ENCODE data around the gene NGEF.

NGEF gene

GRCh38 chr2:232893834-232894233 is 119.2 kb downstream of the NGEF start:
- Histone ChIP-seq H3K4me3 (ENCODE audit: low read length) (no peak overlapping the region), H3K36me3 (ENCODE audit: insufficient read depth, low read length) (no peaks in the 10 kb centered on the region), H3K27me3 (ENCODE audit: insufficient read depth, low read length) (peaks cover 2% of the 10 kb centered on the region), H2AFZ (ENCODE audit: low read depth, low read length) (no peak overlapping the region), H3K9me3 (ENCODE audit: low read length) (no peaks in the 10 kb centered on the region), H3K4me1 (ENCODE audit: insufficient read depth, low read length) (no peaks in the 10 kb centered on the region)

- H3K4me3 ChIP-seq (ENCODE audit: low read length) = no peak overlapping the region
- no peak overlapping the region for H2AFZ ChIP-seq (ENCODE audit: low read depth, low read length)
- H3K9me3 ChIP-seq (ENCODE audit: low read length) = no peaks in the 10 kb centered on the region
- no peaks in the 10 kb centered on the region for H3K4me1 ChIP-seq (ENCODE audit: insufficient read depth, low read length)
- H3K27me3 ChIP-seq (ENCODE audit: insufficient read depth, low read length) = no peaks in the 10 kb centered on the region
- H3K36me3 ChIP-seq (ENCODE audit: insufficient read depth, low read length) = no peaks in the 10 kb centered on the region
These were observed 120.2 kb downstream of the NGEF start for GRCh38 chr2:232892843-232893242.

- Histone ChIP-seq H2AFZ (ENCODE audit: low read depth, low read length) (no peak overlapping the region), H3K36me3 (ENCODE audit: insufficient read depth, low read length) (no peaks in the 10 kb centered on the region), H3K9me3 (ENCODE audit: low read length) (no peaks in the 10 kb centered on the region), H3K27me3 (ENCODE audit: insufficient read depth, low read length) (no peaks in the 10 kb centered on the region), H3K4me1 (ENCODE audit: insufficient read depth, low read length) (no peaks in the 10 kb centered on the region), H3K4me3 (ENCODE audit: low read length) (no peak overlapping the region)
These were observed 120.8 kb downstream of the NGEF start for GRCh38 chr2:232892221-232892620.

- Histone ChIP-seq H3K27me3 (ENCODE audit: insufficient read depth, low read length) (no peaks in the 10 kb centered on the region), H3K4me3 (ENCODE audit: low read length) (no peak overlapping the region), H3K36me3 (ENCODE audit: insufficient read depth, low read length) (no peaks in the 10 kb centered on the region), H2AFZ (ENCODE audit: low read depth, low read length) (no peak overlapping the region), H3K4me1 (ENCODE audit: insufficient read depth, low read length) (no peaks in the 10 kb centered on the region), H3K9me3 (ENCODE audit: low read length) (no peaks in the 10 kb centered on the region)
These were observed 121.4 kb downstream of the NGEF start for GRCh38 chr2:232891621-232892071.

DNA sequence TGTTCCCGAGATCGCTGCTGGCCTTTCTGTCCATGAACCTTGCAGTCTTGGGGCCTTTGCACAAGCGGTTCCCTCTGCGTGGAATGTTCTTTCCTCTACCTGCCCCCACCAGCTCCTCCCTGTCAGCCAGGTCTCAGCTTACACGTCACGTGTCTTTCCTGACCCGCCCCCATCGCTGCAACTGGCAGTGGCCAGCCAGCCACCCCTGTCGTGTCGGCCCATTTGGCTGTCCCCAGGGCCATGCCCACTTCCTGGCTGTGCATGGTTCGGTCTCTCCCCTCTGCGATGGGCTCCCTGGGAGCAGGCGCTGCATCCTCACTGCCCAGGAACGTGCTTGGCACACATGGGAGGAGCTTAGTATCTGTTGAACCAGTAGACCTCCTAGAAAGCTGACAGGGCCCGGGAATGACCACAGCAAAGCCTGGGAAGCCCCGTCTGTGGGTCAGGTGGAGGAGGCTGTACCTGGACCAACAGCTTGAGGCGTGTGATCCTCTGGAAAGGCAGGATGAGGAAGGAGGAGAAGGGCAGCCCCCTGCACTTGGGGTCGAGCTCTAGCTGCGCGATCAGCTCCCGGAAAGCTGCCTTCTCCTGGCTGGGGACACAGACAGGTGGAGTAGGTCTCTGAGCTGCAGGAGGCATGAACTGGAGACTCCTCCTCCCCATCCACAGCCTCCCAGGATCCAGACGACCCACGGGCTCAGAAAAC is 122.0 kb downstream of the NGEF start:
- Histone ChIP-seq H3K27me3 (ENCODE audit: insufficient read depth, low read length) (no peaks in the 10 kb centered on the region), H3K4me1 (ENCODE audit: insufficient read depth, low read length) (no peaks in the 10 kb centered on the region), H3K9me3 (ENCODE audit: low read length) (no peaks in the 10 kb centered on the region), H3K4me3 (ENCODE audit: low read length) (no peak overlapping the region), H3K36me3 (ENCODE audit: insufficient read depth, low read length) (no peaks in the 10 kb centered on the region), H2AFZ (ENCODE audit: low read depth, low read length) (no peak overlapping the region)

- H3K36me3 ChIP-seq (ENCODE audit: insufficient read depth, low read length) = no peaks in the 10 kb centered on the region
- H3K4me3 ChIP-seq (ENCODE audit: low read length) = no peak overlapping the region
- H3K27me3 ChIP-seq (ENCODE audit: insufficient read depth, low read length) = no peaks in the 10 kb centered on the region
- no peaks in the 10 kb centered on the region for H3K4me1 ChIP-seq (ENCODE audit: insufficient read depth, low read length)
- no peak overlapping the region for H2AFZ ChIP-seq (ENCODE audit: low read depth, low read length)
- H3K9me3 ChIP-seq (ENCODE audit: low read length) = no peaks in the 10 kb centered on the region
These were observed 122.5 kb downstream of the NGEF start for GRCh38 chr2:232890536-232890895.

DNA sequence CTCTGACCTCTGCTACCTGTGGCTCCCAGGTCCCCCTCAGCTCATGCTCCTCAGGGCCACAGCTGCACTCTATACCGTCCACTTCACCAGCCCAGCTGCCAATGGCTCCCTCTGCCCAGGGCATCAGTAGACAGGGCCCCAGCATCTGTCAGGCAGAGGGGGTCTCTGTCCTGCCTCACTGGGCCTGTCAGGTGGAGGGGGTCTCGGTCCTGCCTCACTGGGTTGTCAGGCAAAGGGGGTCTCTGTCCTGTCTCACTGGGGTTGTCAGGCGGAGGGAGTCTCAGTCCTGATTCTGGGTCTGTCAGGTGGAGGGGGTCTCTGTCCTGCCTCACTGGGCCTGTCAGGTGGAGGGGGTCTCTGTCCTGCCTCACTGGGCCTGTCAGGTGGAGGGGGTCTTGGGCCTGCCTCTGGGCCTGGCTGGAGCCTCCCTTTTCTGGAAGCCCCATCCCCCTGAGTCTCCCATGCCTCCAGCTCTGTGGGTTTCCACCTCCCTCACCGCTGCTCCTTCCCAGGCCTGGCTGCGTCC is 123.1 kb downstream of the NGEF start:
- no peak overlapping the region for H3K4me3 ChIP-seq (ENCODE audit: low read length)

GRCh38 chr2:232888839-232889529 is 124.1 kb downstream of the NGEF start:
- no peak overlapping the region for H2AFZ ChIP-seq (ENCODE audit: low read depth, low read length)
- H3K36me3 ChIP-seq (ENCODE audit: insufficient read depth, low read length) = no peaks in the 10 kb centered on the region
- no peak overlapping the region for H3K4me3 ChIP-seq (ENCODE audit: low read length)
- H3K9me3 ChIP-seq (ENCODE audit: low read length) = no peaks in the 10 kb centered on the region
- no peaks in the 10 kb centered on the region for H3K4me1 ChIP-seq (ENCODE audit: insufficient read depth, low read length)
- no peaks in the 10 kb centered on the region for H3K27me3 ChIP-seq (ENCODE audit: insufficient read depth, low read length)

More for the DNA sequence above, 123.1 kb downstream of the NGEF start:
- no peaks in the 10 kb centered on the region for H3K9me3 ChIP-seq (ENCODE audit: low read length)
- no peaks in the 10 kb centered on the region for H3K36me3 ChIP-seq (ENCODE audit: insufficient read depth, low read length)
- no peaks in the 10 kb centered on the region for H3K4me1 ChIP-seq (ENCODE audit: insufficient read depth, low read length)
- H3K27me3 ChIP-seq (ENCODE audit: insufficient read depth, low read length) = no peaks in the 10 kb centered on the region
- no peak overlapping the region for H2AFZ ChIP-seq (ENCODE audit: low read depth, low read length)

- H3K27me3 ChIP-seq (ENCODE audit: insufficient read depth, low read length) = no peaks in the 10 kb centered on the region
- no peaks in the 10 kb centered on the region for H3K4me1 ChIP-seq (ENCODE audit: insufficient read depth, low read length)
- no peaks in the 10 kb centered on the region for H3K9me3 ChIP-seq (ENCODE audit: low read length)
- no peaks in the 10 kb centered on the region for H3K36me3 ChIP-seq (ENCODE audit: insufficient read depth, low read length)
- H3K4me3 ChIP-seq (ENCODE audit: low read length) = no peak overlapping the region
- no peak overlapping the region for H2AFZ ChIP-seq (ENCODE audit: low read depth, low read length)
These were observed 124.8 kb downstream of the NGEF start for GRCh38 chr2:232888099-232888836.

DNA sequence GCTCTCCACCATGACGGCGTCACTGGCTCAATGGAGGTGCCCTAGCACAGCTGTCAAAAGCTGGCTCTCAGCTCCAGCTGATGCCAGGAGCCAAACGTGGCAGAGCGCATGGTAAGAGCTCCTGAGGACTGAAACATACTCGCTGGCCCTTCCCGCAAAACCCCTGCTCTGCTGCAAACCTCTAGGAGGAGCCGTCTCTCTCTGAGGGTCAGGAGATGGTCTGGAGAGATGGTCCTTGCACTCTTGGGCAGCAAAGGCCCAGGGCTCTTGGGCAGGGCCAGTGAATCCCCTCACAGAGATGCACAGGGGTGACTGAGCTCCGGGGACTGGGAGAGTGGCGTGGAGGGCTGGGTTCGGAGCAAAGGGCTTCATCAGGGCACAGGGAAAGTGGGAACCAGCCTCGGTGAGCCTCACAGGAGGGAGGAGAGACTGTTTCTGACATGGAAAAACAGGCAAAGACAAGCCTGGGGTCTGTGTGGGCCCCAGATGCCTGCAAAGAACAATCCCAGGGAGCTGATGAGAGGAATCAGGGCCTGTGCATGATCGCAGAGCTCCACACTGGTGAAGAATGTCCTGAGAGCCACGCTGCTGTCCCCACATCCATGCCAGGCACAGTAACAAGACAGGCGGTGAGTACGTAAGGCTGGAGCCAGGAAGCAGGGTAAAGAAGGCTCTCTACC is 125.7 kb downstream of the NGEF start:
- no peak overlapping the region for H2AFZ ChIP-seq (ENCODE audit: low read depth, low read length)

GRCh38 chr2:232886632-232887031 is 126.4 kb downstream of the NGEF start:
- Histone ChIP-seq H3K4me1 (ENCODE audit: insufficient read depth, low read length) (no peaks in the 10 kb centered on the region), H3K4me3 (ENCODE audit: low read length) (no peak overlapping the region), H3K27me3 (ENCODE audit: insufficient read depth, low read length) (no peaks in the 10 kb centered on the region), H2AFZ (ENCODE audit: low read depth, low read length) (no peak overlapping the region), H3K36me3 (ENCODE audit: insufficient read depth, low read length) (no peaks in the 10 kb centered on the region), H3K9me3 (ENCODE audit: low read length) (no peaks in the 10 kb centered on the region)

More for the DNA sequence above, 125.7 kb downstream of the NGEF start:
- no peaks in the 10 kb centered on the region for H3K9me3 ChIP-seq (ENCODE audit: low read length)
- H3K4me3 ChIP-seq (ENCODE audit: low read length) = no peak overlapping the region
- H3K36me3 ChIP-seq (ENCODE audit: insufficient read depth, low read length) = no peaks in the 10 kb centered on the region
- H3K4me1 ChIP-seq (ENCODE audit: insufficient read depth, low read length) = no peaks in the 10 kb centered on the region
- H3K27me3 ChIP-seq (ENCODE audit: insufficient read depth, low read length) = no peaks in the 10 kb centered on the region

GRCh38 chr2:232886176-232886575 is 126.9 kb downstream of the NGEF start:
- no peaks in the 10 kb centered on the region for H3K9me3 ChIP-seq (ENCODE audit: low read length)
- H3K4me1 ChIP-seq (ENCODE audit: insufficient read depth, low read length) = no peaks in the 10 kb centered on the region
- H3K27me3 ChIP-seq (ENCODE audit: insufficient read depth, low read length) = no peaks in the 10 kb centered on the region
- H3K4me3 ChIP-seq (ENCODE audit: low read length) = no peak overlapping the region
- no peaks in the 10 kb centered on the region for H3K36me3 ChIP-seq (ENCODE audit: insufficient read depth, low read length)
- no peak overlapping the region for H2AFZ ChIP-seq (ENCODE audit: low read depth, low read length)
